Measurements from ENCODE around the gene HS3ST5. TPM values are rescaled to one million over a fixed set of nuclear protein-coding genes. Genes with fewer than 3 reads are reported as not detected.

The HS3ST5 gene
- total RNA-seq, 6 experiments from 2014 or later, result not detected

DNA sequence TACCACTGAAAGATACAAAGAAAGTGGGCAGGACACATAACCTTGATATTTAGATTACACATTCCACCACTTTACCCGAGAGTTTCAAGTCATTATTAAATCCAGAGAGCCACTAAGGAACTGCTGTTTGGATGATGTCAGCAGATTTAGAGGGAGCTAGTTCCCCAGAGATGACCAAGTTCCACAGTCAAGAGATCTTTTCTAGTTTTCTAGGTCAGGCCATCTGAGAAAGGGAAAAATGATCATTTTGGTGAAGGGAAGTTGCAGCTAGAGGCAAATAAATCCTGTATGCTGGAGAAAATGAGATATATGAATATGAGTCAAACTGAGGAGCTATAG, 147.8 kb downstream of the HS3ST5 start:
- no peaks in the 10 kb centered on the region for H3K4me1 ChIP-seq
- no peak overlapping the region for H3K4me3 ChIP-seq
- H3K9me3 ChIP-seq, result no peaks in the 10 kb centered on the region
- whole genome bisulfite sequencing (ENCODE audit: insufficient coverage, low coverage, low lambda C conversion rate, missing lambda C conversion rate), result 74% methylated on average over 1 of the region's 1 CpG
- TF ChIP-seq, protein P1, sequence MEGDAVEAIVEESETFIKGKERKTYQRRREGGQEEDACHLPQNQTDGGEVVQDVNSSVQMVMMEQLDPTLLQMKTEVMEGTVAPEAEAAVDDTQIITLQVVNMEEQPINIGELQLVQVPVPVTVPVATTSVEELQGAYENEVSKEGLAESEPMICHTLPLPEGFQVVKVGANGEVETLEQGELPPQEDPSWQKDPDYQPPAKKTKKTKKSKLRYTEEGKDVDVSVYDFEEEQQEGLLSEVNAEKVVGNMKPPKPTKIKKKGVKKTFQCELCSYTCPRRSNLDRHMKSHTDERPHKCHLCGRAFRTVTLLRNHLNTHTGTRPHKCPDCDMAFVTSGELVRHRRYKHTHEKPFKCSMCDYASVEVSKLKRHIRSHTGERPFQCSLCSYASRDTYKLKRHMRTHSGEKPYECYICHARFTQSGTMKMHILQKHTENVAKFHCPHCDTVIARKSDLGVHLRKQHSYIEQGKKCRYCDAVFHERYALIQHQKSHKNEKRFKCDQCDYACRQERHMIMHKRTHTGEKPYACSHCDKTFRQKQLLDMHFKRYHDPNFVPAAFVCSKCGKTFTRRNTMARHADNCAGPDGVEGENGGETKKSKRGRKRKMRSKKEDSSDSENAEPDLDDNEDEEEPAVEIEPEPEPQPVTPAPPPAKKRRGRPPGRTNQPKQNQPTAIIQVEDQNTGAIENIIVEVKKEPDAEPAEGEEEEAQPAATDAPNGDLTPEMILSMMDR (IDR thresholded peaks at IDR 0.05), result no peak
- no peak for TF ChIP-seq POLR2A (IDR thresholded peaks at IDR 0.05)
- no peaks in the 10 kb centered on the region for H3K27me3 ChIP-seq
- no peaks in the 10 kb centered on the region for H3K36me3 ChIP-seq
- no peak for DNase-seq
- intact Hi-C loops (cut with DNase I), result no loop called here
- ATAC-seq, result no peak
- H3K27ac ChIP-seq, result no peak overlapping the region

DNA sequence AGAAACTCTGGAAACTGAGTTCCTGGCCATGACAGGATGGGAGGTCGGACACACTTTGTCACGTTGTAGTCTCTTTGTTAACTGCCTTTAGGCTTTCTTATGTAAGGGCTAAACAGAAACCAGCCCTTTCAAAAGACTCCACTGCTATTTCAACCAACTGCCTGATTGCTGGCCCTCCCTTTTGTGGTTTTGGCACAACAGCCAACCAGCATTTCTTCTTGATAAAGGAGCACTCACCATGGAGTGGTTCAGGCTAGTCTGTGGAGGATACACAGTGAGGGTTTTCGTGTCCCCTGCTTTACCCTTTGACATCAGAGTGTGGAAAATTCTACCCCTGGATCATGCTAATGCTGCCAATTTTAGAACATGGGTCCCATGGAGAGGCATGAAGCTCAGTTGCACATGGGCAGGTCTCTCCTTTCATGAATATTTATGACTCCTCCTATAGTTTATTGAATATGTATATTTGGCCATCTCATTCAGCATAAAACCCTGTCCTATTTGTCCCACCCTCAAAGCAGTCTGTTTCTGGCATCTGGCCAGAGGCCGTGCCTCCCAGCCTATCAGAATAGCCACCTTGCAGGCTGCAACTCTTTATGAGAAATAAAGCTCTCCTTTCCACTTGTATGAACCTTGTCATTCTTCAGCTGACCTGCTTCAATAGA, 148.3 kb downstream of the HS3ST5 start:
- intact Hi-C loops (cut with DNase I), result no loop called here
- Histone ChIP-seq H3K4me1 (no peaks in the 10 kb centered on the region), H3K36me3 (no peaks in the 10 kb centered on the region), H3K27ac (no peak overlapping the region), H3K9me3 (no peaks in the 10 kb centered on the region), H3K4me3 (no peak overlapping the region), H3K27me3 (no peaks in the 10 kb centered on the region)
- DNase-seq (no peak), ATAC-seq (no peak)
- TF ChIP-seq POLR2A (IDR thresholded peaks at IDR 0.05), result no peak
- TF ChIP-seq, protein P1 (IDR thresholded peaks at IDR 0.05), result no peak
- WGBS (ENCODE audit: insufficient coverage, low coverage, low lambda C conversion rate, missing lambda C conversion rate), result 53% methylated on average over 4 of the region's 4 CpGs

DNA sequence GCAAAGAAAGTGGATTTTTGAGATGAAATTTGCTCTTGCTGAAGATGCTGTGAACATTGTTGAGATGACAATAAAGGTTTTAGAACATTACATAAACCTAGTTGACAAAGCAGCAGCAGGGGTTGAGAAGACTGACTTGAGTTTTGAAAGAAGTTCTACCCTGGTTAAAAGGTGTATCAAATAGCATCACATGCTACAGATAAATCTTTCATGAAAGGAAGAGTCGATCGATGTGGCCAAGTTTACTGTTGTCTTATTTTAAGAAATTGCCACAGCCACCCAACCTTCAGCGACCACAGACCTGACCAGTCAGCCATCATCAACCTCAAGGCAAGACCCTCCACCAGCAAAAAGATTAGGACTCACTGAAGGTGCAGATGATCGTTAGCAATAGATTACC, 155.3 kb downstream of the HS3ST5 start:
- Histone ChIP-seq H3K4me1 (no peaks in the 10 kb centered on the region), H3K36me3 (no peaks in the 10 kb centered on the region), H3K27ac (no peak overlapping the region), H3K4me3 (no peak overlapping the region), H3K27me3 (no peaks in the 10 kb centered on the region), H3K9me3 (no peaks in the 10 kb centered on the region)
- TF ChIP-seq, protein P1 (IDR thresholded peaks at IDR 0.05), result no peak
- no peak for TF ChIP-seq POLR2A (IDR thresholded peaks at IDR 0.05)
- ATAC-seq (no peak), DNase-seq (no peak)
- 80% methylated on average over 4 of the region's 4 CpGs for WGBS (ENCODE audit: insufficient coverage, low coverage, low lambda C conversion rate, missing lambda C conversion rate)
- intact Hi-C loops (cut with DNase I), result no loop called here

DNA sequence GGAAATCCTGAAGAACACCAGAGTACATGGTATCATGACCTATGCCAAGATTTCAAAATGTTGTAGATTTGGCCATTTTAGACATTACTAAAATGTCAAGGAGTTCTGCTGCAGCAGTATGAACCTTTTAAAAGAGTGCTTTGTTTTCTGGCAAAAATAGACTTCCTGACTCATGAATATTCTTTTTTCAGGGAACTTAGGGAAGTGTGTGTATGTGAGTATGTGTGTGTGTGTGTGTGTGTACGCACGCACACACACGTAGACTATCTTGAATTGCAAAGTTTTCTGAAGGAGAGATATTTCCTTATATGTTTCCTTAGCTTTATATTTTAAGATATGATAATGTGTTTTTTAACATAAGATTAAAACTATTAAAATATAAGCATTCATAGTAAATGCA, 161.2 kb downstream of the HS3ST5 start:
- WGBS (ENCODE audit: insufficient coverage, low coverage, low lambda C conversion rate, missing lambda C conversion rate), result 51% methylated on average over 3 of the region's 3 CpGs

More for the DNA sequence above, 161.2 kb downstream of the HS3ST5 start:
- Histone ChIP-seq H3K27ac (no peak overlapping the region), H3K27me3 (no peaks in the 10 kb centered on the region), H3K4me3 (no peak overlapping the region), H3K36me3 (no peaks in the 10 kb centered on the region), H3K4me1 (no peaks in the 10 kb centered on the region), H3K9me3 (no peaks in the 10 kb centered on the region)
- DNase-seq (no peak), ATAC-seq (peak in 2 of 4 donors; percentile 6 to 53)
- TF ChIP-seq POLR2A (IDR thresholded peaks at IDR 0.05), result no peak
- TF ChIP-seq, protein P1 (IDR thresholded peaks at IDR 0.05), result no peak
- intact Hi-C loops (cut with DNase I), result no loop called here
